RWPE1 (cell line): ENCODE results near the gene DESI2.

Experiments used
- CTCF ChIA-PET: fragments of 350-600 bp; sonication (Branson Sonifier 250); formaldehyde crosslinking; extraction: SDS; loops from one replicate; lab custom pipeline; 2021; lab: Yijun Ruan, JAX
- POLR2A ChIA-PET: fragments of 400-600 bp; formaldehyde crosslinking; extraction: SDS; loops from one replicate; lab custom pipeline; 2020; ENCODE audit warnings: antibody characterized with exemption; ENCODE audit not compliant: low non-redundant PET; lab: Yijun Ruan, JAX
- DNase-seq: peaks from one replicate; pipeline ENCODE4 v3.0.0; 2012; ENCODE audit warnings: low spot score
- H3K27ac ChIP-seq: fragments of 450-650 bp; 2 replicates; pipeline ENCODE4 v1.5.1; 2017
- CTCF ChIP-seq: fragments of 450-650 bp; conservative IDR thresholded peaks from 2 replicates; pipeline ENCODE4 v1.5.1; 2017; ENCODE audit warnings: low read depth, mild to moderate bottlenecking

DESI2 gene

DNA sequence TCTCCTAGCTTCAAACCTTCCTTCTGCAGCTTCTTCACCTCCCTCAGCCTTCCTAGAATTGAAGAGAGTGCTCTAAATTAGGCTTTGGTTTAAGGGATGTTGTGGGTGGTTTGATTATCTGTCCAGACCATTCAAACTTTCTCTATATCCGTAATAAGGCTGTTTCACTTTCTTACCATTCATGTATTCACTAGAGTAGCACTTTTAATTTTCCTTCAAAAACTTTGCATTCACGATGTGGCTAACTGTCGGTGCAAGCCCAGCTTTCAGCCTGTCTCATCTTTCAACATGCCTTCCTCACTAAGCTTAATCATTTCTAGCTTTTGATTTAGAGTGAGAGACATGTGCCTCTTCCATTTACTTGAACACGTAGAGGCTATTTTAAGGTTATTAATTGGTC, 26.2 kb upstream of the DESI2 start:
- CTCF ChIA-PET, result interaction anchor here (0.5 kb wide), 1 partner anchor 174 kb away, joined by 3 read pairs; no protein-coding TSS in a partner anchor
- no peak for DNase-seq
- no peak for TF ChIP-seq CTCF
- POLR2A ChIA-PET, result no interaction called here
- no peak overlapping the region for H3K27ac ChIP-seq

- ChIA-PET POLR2A (no interaction called here), CTCF (interaction anchor here (0.7 kb wide), 1 partner anchor 170 kb away, joined by 3 read pairs; no protein-coding TSS in a partner anchor)
- no peak for DNase-seq
- no peak for TF ChIP-seq CTCF
- H3K27ac ChIP-seq, result no peak overlapping the region
Observed at GRCh38 chr1:244628789-244629188, 24.1 kb upstream of the DESI2 start.

DNA sequence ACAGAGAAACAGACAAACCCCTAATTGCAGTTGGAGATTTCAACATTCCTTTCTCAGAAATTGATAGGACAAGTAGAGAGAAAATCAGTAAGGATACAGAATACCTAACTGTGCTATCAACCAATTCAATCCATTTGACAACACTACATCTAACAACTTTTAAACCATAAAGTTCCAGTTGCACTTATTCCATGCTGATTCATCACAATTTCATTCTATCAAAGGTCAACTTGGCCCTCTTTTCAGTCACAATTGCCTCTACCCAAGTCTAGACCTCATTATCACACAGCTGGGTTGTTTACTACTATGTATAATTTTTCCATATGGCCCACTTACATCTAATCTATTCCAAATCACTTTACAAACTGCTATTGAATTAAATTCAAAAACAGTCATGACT, 19.8 kb upstream of the DESI2 start:
- no peak for TF ChIP-seq CTCF
- DNase-seq, result no peak
- POLR2A ChIA-PET, result no interaction called here
- CTCF ChIA-PET, result no interaction called here
- no peak overlapping the region for H3K27ac ChIP-seq

DNA sequence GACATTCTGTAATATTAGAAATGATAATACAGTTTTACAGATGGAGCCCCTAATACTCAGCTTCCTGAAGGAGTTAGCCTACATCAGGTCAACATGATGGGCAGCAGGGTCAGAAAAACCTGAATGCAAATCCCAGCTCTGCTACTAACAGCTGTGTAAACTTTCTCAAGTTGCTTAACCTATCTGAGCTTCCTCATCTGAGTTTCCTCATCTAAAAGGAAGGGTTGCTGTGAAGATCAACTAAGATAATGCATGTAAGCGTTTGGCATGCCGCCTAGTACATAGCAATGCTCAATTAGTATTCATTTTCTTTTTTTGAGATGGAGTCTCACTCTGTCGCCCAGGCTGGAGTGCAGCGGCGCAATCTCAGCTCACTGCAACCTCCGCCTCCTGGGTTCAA, 18.4 kb upstream of the DESI2 start:
- no peak overlapping the region for H3K27ac ChIP-seq
- CTCF ChIA-PET, result no interaction called here
- DNase-seq, result no peak
- POLR2A ChIA-PET, result no interaction called here
- no peak for TF ChIP-seq CTCF

GRCh38 chr1:244636488-244637259, 16.3 kb upstream of the DESI2 start:
- ChIA-PET POLR2A (no interaction called here), CTCF (interaction anchor here (1.4 kb wide), 1 partner anchor 11 kb away, joined by 4 read pairs; no protein-coding TSS in a partner anchor)
- no peak for DNase-seq
- no peak for TF ChIP-seq CTCF
- no peak overlapping the region for H3K27ac ChIP-seq

DNA sequence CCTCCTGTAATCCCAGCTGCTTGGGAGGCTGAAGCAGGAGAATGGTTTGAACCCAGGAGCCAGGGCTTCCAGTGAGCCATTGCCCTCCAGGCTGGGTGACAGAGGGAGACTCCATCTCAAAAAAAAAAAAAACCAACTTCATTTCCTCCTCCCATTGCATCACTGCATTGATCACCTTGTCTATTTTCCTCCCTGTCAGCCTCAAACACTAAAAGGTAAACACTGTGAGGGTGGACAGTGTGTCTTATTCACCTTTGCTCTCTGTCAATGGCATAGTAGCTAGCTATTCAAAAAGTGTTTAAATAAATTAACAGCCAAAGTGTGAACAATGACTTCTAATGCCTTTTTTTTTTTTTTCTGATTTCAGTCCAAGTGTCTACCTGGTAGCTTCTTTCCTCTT, 13.4 kb upstream of the DESI2 start:
- no peak for DNase-seq
- no peak overlapping the region for H3K27ac ChIP-seq
- TF ChIP-seq CTCF, result no peak
- POLR2A ChIA-PET, result no interaction called here
- CTCF ChIA-PET, result interaction anchor here (0.6 kb wide), 1 partner anchor 146 kb away, joined by 3 read pairs; no protein-coding TSS in a partner anchor
